ENCODE data around the gene PXDN.

GRCh38 chr2:1627628-1628381 lies 116.5 kb downstream of the PXDN start:
- no peak for TF ChIP-seq POLR2A (IDR thresholded peaks at IDR 0.05; ENCODE audit: low read length)
- no peak for TF ChIP-seq GATA1 (IDR thresholded peaks at IDR 0.05; ENCODE audit: low read depth, low read length)
